GM08714 (cell line): Measurements from ENCODE around the gene SOX10.
"Not testable (repeated sequence)": the region's sequence is repeated elsewhere in the genome, so short reads cannot be mapped to it uniquely, and the experiment has no call there.

Experiments
- H3K4me3 ChIP-seq: fragments of 200-500 bp; sonication (Bioruptor generic); 2 replicates; pipeline ENCODE4 v1.5.1; 2014; ENCODE audit warnings: mild to moderate bottlenecking, low read length, inconsistent platforms
- ZNF274 ChIP-seq: IDR thresholded peaks from 2 replicates; pipeline ENCODE4 v1.6.1; 2012; ENCODE audit warnings: mild to moderate bottlenecking, low read depth, low read length

The SOX10 gene

DNA sequence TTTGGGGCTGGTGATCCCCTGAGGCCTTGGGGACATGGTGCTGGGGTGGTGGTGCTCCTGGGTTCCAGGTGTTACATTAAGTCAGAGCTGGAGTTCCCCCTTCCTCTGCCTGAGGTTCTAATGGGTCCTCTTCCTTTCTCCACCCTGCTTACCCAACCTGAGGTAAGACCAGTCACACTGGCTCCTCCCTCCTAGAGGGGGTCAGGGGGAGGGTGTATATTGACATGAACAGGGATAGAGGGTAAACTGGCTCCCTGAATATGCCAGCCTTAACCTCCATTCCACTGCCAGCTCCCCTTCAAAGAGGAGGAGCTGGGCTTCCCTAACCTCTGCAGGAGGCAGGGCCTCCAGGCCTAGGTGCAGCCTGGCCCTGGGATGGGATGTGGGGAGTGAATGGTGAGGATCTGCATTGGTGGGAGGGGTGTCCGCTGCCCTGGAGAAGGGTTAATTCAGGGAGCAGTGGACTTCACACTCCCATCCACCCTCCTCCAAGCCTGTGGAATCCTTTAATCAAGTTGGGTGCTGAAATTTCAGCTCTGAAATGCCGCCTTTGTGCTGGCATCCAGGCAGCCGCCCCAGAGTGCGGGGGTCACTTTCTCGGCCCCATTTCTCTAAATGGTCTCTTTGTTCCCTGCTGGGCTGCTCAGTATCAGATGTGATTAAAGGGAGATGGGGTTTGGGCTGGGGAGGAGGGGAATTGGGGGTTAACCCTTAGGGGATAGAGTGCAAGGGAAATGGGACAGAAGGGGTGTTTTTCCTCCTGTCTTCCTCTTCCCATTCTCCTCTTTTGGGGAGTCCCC is 15.7 kb downstream of the SOX10 start:
- no peak overlapping the region for H3K4me3 ChIP-seq
- TF ChIP-seq ZNF274: no peak

DNA sequence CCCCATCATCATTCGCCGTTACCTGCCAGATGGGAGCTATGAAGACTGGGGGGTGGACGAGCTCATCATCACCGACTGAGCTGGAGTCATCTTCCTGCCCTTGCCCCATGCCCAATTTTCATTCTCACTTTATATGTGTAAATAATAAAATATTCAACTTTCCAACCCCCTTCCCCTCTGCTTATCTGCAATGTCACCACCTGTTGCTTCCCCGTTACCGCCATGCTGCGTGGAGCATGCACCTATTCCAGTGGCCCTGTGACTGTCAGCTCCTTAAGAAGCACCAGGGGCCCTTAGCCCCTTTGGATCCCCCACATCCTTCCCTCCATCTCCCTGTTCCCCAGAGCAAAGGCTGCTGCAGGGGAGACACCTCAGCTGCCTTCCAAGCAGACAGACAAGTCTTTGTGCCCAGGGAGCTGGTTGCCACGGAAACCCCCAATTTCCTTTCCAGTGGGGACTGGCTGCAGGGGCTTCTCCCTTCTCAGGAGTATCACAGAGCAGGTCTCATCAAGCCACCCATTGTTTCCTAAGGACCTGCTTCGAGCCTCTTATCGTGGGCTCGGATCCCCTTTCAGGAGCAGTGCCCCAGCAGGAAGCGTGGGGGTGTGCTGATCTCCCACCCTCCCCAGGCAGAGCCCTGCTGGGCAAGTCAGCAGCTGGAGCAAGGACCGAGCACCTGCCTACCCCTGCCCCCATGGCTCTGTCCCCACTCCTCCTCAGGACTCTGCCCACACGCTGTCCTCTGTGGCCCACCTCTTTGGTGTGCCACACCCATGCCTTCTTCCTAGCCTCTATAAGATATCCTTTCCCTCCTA is 16.5 kb downstream of the SOX10 start:
- H3K4me3 ChIP-seq: no peak overlapping the region
- no peak for TF ChIP-seq ZNF274

GRCh38 chr22:37967147-37967546 is 17.2 kb downstream of the SOX10 start:
- no peak for TF ChIP-seq ZNF274
- no peak overlapping the region for H3K4me3 ChIP-seq

GRCh38 chr22:37965940-37966664 is 18.3 kb downstream of the SOX10 start:
- TF ChIP-seq ZNF274: no peak
- H3K4me3 ChIP-seq: no peak overlapping the region

DNA sequence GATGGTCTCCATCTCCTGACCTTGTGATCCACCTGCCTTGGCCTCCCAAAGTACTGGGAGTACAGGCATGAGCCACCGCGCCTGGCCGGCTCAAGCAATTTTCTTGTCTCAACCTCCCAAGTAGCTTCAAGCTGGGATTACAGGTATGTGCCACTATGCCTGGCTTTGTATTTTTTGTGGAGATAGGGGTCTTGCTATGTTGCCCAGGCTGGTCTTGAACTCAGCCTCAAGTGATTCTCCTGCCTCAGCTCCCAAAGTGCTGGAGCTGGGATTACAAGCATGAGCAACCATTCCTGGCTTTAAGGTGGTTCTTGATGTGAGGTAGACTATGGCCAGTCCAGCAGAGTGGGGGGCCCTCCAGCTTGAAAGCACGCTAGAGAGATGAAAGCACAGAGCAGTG is 23.3 kb downstream of the SOX10 start:
- TF ChIP-seq ZNF274: no peak
- H3K4me3 ChIP-seq: no peak overlapping the region

DNA sequence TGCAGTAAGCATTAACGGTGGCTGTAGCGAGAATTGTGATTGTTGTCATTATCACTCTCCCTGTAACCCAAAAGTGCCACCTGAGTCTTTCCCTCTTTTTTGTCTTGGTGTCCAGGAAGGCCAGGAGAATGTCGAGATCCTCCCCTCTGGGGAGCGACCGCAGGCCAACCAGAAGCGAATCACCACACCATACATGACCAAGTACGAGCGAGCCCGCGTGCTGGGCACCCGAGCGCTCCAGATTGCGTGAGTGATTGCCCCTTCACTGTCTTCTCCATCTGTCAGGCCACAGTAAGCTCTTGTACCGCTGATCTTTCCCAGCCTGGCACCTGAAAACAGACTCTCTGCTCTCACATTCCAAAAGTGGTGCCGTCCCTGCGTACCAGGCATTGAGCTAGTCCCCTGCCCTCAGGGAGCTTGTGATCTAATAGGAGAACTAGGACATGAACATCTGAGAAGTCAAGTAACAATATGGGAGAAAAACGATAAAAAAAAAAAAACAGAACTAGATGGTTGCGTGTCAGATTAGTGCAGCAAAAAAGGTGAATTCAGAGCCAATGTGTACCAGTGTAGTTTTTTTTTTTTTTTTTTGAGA is 25.0 kb downstream of the SOX10 start:
- no peak for TF ChIP-seq ZNF274
- H3K4me3 ChIP-seq: no peak overlapping the region

- no peak for TF ChIP-seq ZNF274
- H3K4me3 ChIP-seq: no peak overlapping the region
These were observed 27.1 kb downstream of the SOX10 start for GRCh38 chr22:37957232-37957631.

- not testable (repeated sequence) for H3K4me3 ChIP-seq
These were observed 28.4 kb downstream of the SOX10 start for GRCh38 chr22:37955825-37956397.

GRCh38 chr22:37954686-37955085 is 29.7 kb downstream of the SOX10 start:
- no peak for TF ChIP-seq ZNF274
- H3K4me3 ChIP-seq: peak overlapping the region; percentile 90; the same call in 1 of the 2 replicates

GRCh38 chr22:37953437-37954179 is 30.7 kb downstream of the SOX10 start, which contains the start of the genes C22orf23 and POLR2F:
Gene C22orf23 (minus strand): TSS chr22:37953601. CDS start chr22:37953149, 452 bp downstream.
Gene POLR2F (plus strand): TSS chr22:37953699. CDS start chr22:37953788, 89 bp downstream.
- peak within 1 kb of the TSS; percentile 90 for H3K4me3 ChIP-seq
- no peak for TF ChIP-seq ZNF274

DNA sequence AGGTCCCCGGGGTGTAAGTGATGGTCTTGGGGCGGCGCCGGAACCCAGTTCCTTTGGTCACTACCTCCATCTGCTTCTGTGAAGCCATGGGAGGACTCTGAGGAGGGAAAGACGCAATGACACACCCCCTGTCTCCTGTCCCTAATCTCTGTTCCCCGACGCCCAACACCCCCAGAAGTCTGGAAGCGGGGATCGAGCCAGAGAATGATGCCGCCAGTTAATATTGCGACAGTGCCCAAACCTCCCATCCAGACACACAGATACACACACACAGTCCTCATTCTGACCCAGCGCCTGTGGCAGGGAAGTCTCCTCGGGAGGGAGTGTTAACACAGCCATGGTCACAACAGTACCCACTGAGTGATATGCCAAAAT is 31.3 kb downstream of the SOX10 start:
- H3K4me3 ChIP-seq: peak overlapping the region; percentile 90
- no peak for TF ChIP-seq ZNF274

DNA sequence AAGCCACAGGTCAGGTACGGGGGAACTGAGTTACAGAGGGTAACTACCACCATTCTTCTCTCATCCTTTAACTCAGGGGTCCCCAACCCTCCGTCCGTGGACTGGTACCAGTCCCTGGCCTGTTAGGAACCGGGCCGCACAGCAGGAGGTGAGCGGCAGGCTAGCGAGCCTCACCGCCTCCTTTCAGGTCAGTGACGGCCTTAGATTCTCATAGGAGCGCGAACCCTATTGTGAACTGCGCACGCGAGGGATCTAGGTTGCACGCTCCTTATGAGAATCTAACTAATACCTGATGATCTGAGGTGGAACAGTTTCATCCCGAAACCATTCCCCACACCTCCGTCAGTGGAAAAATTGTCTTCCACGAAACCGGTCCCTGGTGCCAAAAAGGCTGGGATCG is 31.7 kb downstream of the SOX10 start:
- H3K4me3 ChIP-seq: peak overlapping the region; percentile 90; the same call in 1 of the 2 replicates

DNA sequence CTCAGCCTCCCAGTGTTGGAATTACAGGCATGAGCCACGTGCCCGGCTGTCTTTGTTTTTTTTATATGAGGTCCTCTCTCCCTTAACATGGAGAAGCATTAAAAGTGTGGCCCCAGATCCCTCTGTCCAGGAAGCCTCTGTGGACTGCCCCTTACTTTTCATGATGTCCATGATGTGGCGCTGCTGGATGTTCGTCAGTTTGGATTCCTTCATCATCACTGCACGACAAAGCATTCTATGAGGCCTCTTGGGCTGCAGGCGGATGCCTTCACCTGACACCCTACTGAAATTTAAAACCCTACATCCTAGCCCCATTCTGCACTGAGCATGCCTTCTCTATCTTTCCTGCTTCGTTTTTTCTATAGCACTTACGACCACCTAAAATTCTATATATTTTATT is 33.0 kb downstream of the SOX10 start:
- TF ChIP-seq ZNF274: no peak

DNA sequence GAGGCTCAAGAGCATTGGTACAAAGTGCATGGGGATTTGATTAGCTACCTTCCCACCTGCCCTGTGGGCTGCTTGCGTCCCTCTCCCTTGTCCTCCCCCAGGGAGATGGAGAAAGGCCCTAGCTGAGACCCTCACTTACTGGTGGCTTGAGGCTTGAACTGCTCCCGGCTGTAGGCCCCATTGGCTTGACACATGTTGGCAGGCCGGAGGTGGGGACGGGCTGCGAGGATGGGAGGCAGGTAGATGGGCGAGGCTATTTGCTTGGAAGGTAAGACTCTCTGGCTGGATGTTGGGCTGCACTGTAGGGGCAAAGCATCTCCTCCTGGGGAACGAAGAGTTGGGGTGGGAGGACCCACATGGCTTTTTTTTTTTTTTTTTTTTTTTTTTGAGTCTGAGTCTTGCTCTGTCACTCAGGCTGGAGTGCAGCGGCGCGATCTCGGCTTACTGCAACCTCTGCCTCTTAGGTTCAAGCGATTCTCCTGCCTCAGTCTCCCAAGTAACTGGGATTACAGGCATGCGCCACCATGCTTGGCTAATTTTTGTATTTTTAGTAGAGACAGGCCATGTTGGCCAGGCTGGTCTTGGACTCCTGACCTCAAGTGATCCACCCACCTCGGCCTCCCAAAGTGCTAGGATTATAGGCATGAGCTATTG is 37.1 kb downstream of the SOX10 start:
- not testable (repeated sequence) for H3K4me3 ChIP-seq

More for the DNA sequence above, 33.0 kb downstream of the SOX10 start:
- no peak overlapping the region for H3K4me3 ChIP-seq

DNA sequence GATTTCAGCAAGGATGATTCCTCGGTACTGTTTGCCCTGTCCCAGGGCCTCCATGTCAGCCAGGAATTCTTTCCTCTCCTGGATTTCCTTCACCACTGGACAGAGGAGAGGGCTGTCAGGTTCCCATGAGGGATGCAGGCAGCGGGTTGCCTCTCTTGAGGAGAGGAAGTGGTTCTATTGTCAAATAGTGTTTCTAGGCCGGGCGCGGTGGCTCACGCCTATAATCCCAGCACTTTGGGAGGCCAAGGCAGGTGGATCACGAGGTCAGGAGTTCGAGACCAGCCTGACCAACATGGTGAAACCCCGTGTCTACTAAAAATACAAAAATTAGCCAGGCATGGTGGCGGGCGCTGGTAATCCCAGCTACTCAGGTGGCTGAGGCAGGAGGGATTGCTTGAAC is 39.9 kb downstream of the SOX10 start:
- H3K4me3 ChIP-seq: not testable (repeated sequence)
